Activated CD4-positive, CD25-positive, alpha-beta regulatory T cell treated with anti-CD3 and anti-CD28 coated beads, Interleukin-2, amount 50 U/mL, for 24 hours (primary cell): ENCODE results near the gene ARID5A.
A peak's percentile ranks its signal among the peaks of the same experiment; 100 is the strongest.

Experiments
- ATAC-seq, 2 donors: fragments of 150-1000 bp; cut with Tn5 transposase; one replicate each; pipeline ENCODE4 v1.10.0; 2021; ENCODE audit warnings: mild to moderate bottlenecking in 1 of 2, moderate library complexity in 1 of 2

ARID5A gene

GRCh38 chr2:96506907-96507240, 29.7 kb upstream of the ARID5A start:
- no peak for ATAC-seq

DNA sequence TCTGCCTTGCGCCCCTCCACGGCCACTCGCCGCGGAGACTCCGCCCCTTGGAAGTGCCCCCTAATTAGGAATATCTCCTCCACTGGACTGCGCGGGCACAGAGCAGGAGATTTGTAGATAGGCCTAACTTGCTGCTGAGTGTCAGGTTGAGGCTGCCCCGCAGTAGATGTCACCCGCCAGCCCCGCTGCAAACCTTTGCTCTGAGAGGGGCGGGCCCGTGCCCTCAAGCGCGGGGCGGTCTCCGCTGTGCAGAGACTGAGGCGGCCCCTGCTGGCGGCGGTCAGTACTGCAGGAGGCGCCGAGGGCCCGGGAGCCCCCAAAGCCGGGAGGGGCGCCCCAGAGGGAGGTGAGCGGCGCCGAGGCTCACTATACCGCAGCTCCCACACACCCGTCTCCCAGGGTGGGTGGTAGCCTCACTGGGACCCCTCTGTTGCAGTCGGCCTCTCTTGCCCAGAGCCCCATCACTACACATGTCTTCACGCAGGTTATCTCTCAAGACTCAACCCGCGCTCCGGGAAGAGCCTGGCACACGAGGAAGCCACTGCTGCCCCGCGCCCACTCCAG, 28.5 kb upstream of the ARID5A start:
- ATAC-seq = peak; percentile 92 to 96

DNA sequence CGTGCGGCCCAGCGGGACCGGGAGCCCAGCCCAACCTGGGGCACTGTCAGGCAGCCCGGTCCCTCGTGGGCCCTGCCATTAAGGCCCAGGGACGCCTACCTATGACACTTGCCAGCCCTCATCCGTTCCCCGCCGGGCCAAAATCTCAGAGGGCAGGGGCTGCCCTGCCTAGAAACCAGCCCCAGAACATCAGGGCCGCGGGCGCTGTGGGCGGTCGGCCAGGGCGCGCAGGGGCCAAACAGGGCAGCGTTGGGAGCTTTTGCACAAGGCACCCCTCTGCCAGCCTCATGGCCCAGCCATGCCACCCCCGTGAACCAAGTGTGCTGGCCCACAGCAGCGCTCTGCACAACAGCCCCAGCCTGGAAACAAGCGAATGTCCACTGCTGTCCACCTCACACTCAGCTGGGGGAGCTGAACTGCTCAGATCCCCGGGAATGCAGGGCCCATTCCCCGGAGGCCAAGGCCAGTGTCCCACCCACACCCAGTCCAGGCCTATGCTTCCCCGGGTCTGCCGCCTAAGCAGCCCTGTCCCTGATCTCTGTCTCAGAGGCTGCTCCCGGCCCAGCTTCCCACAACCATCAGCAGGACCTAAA, 27.9 kb upstream of the ARID5A start:
- no peak for ATAC-seq

DNA sequence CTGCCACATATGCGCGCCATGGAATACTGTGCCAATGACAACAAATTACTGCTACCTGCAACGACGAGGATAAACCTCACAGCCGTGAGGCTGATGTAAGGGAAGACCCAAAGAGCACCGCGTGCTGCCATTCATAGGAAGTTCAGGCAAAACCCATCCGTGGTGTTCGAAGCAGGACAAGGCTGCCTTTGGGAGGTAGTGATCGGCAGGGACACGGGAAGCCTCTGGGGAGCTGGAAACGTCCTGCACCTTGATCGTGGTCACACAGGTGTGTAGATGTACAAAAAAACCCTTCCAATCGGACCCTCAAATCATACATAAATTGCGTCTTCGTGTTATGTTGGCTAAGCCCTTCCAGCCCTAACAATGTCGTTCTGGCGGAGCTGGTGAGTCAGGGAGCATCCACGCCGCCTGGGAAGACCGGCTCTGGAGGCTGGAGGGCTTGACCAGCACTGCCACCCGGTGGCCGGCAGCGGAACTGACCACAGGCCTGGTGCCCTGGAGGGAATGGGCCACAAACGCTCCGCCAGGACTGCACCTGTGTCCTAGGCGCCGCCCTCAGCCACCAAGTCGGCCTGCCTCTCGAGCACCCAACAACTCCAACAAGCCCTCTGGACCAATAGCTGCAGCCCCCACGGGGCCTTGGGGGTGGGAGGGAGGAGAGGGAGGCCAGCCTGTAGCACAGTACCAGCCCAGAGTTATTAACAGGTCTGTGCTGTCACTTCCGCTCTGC, 27.3 kb upstream of the ARID5A start:
- peak; percentile 32 to 41 for ATAC-seq

- no peak for ATAC-seq
Measured at GRCh38 chr2:96509847-96510230, 26.7 kb upstream of the ARID5A start.

- no peak for ATAC-seq
Measured at GRCh38 chr2:96510931-96511595, 25.5 kb upstream of the ARID5A start.

DNA sequence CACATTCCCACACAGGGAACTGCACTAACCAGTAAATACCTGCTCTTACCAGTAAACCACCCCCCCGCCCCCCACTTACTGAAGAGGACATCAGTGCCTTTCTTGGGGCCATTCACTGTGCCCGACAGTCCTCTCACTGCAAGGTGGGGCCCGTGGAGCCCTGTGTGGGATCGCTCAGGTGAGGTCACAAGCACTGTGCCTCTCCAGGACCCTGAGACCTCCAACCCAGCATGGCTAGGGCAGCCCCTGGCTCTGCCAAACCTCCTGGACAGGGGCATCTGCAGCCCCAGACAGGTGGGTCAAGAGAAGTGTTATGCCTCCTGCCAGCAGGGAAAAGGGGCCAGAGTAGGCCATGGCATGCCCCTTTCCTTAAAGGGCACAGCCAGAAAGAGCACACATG, 24.7 kb upstream of the ARID5A start:
- ATAC-seq = no peak

- no peak for ATAC-seq
Measured at GRCh38 chr2:96512341-96512740, 24.2 kb upstream of the ARID5A start.

GRCh38 chr2:96514521-96514920, 22.0 kb upstream of the ARID5A start:
- ATAC-seq = no peak

GRCh38 chr2:96517079-96517478, 19.5 kb upstream of the ARID5A start:
- no peak for ATAC-seq

DNA sequence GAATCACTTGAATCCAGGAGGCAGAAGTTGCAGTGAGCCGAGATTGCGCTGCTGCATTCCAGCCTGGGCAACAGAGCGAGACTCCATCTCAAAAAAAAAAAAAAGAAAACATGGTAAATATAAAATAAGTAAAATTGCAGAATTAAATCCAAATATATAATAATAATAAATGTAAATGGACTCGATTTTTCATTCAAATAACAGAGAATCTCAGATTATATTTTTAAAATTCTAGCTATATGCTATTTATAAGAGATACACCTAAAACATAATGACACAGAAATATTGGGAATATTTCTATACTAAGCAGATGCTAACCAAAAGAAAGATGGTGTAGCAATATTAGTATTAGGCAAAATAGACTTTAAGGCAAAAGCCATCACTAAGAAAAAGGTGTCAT, 16.3 kb upstream of the ARID5A start:
- no peak for ATAC-seq

DNA sequence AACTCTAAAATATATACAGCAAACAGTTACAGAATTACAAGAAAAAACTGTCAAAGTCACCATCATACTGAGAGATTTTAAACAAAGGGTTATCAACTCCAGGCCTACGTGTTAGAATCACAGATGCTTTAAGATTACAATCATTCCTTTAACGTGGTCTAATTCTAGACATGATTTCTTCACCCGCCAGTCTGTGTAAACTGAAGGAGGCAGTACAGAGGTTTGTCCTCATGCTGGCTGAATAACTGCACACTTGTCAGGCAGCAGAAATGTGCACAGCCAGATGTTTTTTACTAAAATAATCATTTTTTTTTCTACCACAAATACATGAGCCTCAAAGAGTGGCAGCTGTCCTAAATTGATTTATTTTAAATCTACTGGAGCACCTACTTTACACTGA, 15.9 kb upstream of the ARID5A start:
- ATAC-seq = no peak

DNA sequence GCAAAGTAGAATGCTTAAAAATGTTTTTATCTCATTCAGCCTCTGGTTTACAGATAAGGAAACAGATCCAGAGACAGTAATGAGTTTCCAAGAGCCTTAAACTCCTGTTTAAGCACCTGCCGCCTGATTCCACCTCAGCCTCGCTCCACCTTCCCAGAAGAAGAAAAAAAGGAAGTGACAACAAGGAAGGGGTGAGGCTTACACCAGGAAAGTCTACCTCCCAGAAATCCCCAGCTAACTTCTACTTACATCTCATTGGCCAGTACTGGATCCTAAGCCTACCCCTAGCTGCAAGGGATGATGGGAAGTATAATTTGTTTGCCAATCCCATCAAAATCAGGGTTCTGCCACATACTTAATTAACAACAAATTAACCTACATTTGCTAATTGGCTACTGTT, 15.3 kb upstream of the ARID5A start:
- no peak for ATAC-seq

DNA sequence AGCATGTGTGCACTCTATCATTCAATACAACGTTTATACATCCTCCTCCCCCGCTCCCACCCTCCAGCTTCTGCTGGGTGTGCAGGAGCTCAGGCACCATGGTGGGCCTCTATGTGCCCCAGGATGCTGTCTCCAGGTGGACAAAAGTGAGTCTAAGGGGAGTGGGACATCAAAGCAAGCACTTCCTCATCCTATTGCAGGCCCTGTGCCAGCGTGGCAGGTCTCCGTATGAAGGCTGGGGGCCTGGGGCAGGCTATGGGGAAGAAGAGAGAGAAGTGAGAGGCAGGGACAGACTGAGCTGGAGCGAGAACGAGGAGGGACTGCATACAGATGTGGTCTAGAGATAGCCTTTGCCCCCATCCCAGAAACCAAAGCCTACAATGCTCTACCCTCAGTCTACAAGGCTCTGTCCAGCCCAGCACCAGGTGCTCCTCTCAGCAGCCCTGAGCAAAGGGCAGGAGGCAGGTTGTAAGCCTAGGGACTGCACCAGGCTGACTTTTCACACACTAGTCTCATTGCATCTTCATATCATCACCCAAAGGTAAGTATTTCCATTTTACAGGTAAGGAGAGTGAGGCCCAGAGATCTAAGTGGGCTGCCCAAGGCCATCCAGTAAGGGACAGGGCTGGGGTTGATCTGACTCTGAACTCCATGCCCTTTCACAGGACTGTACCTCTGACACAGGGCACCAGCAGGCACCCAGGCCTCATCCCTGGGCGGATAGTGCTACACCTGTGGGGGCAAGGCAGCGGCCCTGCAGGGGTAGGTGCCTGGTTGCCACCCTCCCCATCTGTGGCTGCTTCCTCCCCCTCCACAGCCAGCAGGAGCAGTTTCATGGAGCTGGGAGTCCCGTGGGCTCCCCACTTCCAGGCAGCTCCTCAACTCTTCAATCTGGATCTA, 14.0 kb upstream of the ARID5A start:
- ATAC-seq = no peak

DNA sequence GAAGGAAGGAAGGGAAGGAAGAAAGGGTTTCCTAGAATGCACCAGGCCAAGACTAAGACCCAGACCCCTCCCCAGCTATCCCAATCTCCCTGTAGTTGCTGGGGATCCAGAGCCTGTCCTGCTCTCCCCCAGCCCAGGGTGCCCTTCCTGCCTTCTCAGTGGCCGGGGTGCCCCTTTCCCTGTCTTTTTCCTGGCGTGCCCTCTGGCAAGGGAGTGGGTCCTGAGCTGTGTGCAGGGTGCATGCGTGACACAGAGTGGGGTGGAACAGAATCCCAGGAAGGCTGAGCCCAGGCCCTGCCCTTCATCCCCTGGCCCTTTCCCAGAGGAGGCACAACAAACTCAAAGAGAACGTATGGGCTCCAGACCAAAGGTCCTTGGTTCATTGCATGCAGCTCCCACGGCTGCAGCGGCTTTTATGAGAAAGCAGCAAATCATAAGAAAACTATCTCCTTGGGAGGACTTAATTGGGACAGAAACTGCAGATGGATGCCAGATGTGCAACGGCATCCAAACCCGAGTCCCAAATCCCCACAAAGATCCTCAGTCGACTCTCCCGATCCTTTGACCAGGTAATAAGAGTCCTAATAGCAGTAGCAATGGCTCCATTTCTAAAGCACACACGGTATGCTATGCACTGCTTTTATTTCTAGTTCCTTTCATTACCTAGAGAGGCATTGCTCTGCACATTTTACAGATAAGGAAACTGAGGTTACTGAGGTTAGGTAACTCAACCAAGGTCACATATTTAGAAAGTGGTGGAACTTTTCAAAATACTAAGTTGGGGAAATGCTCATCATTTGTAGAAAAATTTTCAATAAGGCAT, 12.7 kb upstream of the ARID5A start:
- peak; percentile 36 to 48 for ATAC-seq

DNA sequence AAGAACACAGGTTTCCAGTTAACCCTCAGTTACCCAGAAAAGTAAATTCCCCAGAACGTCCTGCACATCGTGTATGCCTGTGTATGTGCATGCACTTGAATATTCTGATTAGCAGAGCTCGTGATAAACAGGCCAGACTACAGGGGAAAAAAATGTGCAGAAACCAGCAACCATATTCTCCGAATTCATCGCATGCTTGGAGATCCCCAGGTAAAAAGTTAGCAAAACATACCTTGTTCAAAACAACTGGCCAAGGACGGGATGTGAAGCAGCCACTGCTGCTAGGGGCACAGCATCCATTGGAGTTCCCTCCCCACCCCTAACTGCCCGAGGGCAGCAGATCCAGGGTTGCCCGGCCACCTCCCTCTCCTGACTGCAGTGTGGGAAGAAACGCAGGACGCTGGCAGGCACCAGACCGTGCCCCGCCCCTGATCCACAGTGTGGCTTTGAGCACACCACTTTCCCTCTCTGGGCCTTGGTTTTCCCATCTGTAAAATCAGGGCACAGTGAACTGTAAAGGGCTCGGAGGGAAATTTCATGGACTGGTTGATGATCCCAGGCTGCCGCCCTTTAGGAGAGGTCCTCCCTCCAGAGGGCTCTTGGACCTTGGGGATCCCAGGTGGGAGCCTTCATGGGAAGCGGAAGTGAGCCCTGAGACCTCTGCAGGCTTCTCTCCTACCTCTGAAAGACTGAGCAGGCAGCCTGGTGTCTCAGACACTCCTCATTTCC, 11.9 kb upstream of the ARID5A start:
- peak; percentile 44 to 50 for ATAC-seq

- no peak for ATAC-seq
Measured at GRCh38 chr2:96525211-96525507, 11.4 kb upstream of the ARID5A start.

DNA sequence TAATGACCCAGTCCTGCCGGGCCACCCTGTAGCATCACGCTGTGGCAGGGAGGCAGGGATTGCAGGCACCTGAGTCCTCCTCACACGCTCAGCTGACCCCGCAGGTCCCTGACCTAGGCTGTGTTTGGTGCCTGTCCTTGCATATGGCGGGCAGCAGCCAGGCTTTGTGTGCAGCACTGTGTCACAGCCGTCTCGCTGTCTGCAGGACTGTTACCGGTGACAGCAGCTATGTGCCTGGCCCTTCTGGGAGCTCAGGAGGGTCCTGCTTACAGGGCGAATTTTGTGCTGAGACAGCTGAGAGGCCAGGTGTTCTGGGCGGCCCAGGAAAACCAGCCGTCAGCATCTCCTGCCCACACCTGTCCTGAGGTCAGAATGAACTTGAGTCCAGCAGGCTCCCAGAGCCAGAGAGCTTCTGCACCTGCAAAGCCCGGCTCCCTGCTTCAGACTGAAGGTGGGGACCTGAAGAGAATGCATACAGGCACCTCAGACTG, 10.4 kb upstream of the ARID5A start:
- no peak for ATAC-seq

DNA sequence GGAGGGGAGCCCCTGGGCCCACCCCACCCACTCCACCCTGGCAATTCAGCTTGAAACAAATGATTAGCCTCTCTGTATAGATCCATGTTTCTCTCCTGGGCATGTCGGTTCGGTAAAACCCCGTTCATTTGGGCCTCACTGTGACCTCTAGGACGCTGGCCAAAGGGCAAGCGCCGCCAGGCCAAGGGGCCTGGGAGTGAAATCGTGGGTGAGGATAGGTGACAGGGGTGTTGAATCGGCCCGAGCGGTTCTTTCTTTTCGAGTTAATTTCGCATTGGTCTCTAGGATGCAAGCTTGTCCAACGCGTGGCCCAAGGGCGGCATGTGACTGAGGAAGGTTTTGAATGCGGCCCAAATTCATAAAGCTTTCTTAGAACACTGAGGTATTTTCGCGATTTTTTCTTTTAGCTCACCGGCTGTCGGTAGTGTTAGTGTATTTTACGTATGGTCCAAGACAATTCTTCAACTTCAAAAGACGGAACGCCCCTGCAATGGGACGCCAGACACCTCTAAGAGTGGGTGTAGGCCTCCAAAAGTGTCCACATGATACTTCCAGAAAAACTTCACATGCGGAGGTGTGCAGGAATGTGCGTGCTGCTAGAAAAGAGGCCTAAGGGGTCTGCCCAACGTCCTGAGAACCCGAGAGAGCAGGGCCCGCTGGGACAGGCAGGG, 9.8 kb upstream of the ARID5A start:
- ATAC-seq = no peak

- ATAC-seq = peak; percentile 20 to 22
Measured at GRCh38 chr2:96527286-96528005, 9.1 kb upstream of the ARID5A start.
